OCI-LY1 (cell line): ENCODE measurements around the gene ACTG1.

Experiments used
- H2AFZ ChIP-seq: fragments of 200-600 bp; sonication (generic), shearing (Covaris generic); 2 replicates; pipeline ENCODE4 v1.6.0; 2014; ENCODE audit warnings: antibody characterized with exemption, mild to moderate bottlenecking, low read length
- H3F3A ChIP-seq: fragments of 200-600 bp; sonication (generic), shearing (Covaris generic); 2 replicates; pipeline ENCODE4 v1.6.0; 2014; ENCODE audit warnings: mild to moderate bottlenecking, antibody characterized with exemption, low read length, moderate library complexity; ENCODE audit not compliant: insufficient read depth
- H3K27ac ChIP-seq: fragments of 200-600 bp; sonication (generic); 2 replicates; pipeline ENCODE4 v1.5.1; 2014; ENCODE audit warnings: low read length, mixed run types, mild to moderate bottlenecking, low read depth; ENCODE audit not compliant: poor library complexity, severe bottlenecking
- H3K27me3 ChIP-seq: fragments of 200-600 bp; sonication (generic); 2 replicates; pipeline ENCODE4 v1.6.0; 2014; ENCODE audit warnings: antibody characterized with exemption, mild to moderate bottlenecking, low read length, moderate library complexity; ENCODE audit not compliant: insufficient read depth
- H3K36me3 ChIP-seq: fragments of 200-600 bp; sonication (generic); 2 replicates; pipeline ENCODE4 v1.6.1; 2014; ENCODE audit warnings: mild to moderate bottlenecking, antibody characterized with exemption, low read length, moderate library complexity, mixed read lengths; ENCODE audit not compliant: insufficient read depth
- H3K4me1 ChIP-seq: fragments of 200-600 bp; sonication (generic); 2 replicates; pipeline ENCODE4 v1.5.1; 2014; ENCODE audit warnings: mild to moderate bottlenecking, low read length, moderate library complexity; ENCODE audit not compliant: insufficient read depth, severe bottlenecking
- H3K4me2 ChIP-seq: fragments of 200-600 bp; sonication (generic), shearing (Covaris generic); 2 replicates; pipeline ENCODE4 v1.6.1; 2014; ENCODE audit warnings: low read length
- H3K4me3 ChIP-seq: fragments of 200-600 bp; sonication (generic); 2 replicates; pipeline ENCODE4 v1.5.1; 2014; ENCODE audit warnings: low read length, low read depth, mild to moderate bottlenecking, mixed read lengths; ENCODE audit not compliant: poor library complexity, severe bottlenecking
- H3K79me2 ChIP-seq: fragments of 200-600 bp; shearing (Covaris generic); 2 replicates; pipeline ENCODE4 v1.6.1; 2016; ENCODE audit warnings: mixed run types, low read length, mixed read lengths; ENCODE audit not compliant: insufficient read depth
- H3K9ac ChIP-seq: fragments of 200-600 bp; sonication (generic), shearing (Covaris generic); 2 replicates; pipeline ENCODE4 v1.6.1; 2014; ENCODE audit warnings: mild to moderate bottlenecking, low read length, mixed read lengths
- H3K9me2 ChIP-seq: fragments of 200-600 bp; sonication (generic), shearing (Covaris generic); 2 replicates; pipeline ENCODE4 v1.6.1; 2014; ENCODE audit warnings: low read depth, mild to moderate bottlenecking, low read length, mixed read lengths
- H3K9me3 ChIP-seq: fragments of 200-600 bp; shearing (Covaris generic); 2 replicates; pipeline ENCODE4 v1.6.1; 2014; ENCODE audit warnings: low read length, mixed read lengths
- H4K20me1 ChIP-seq: fragments of 200-600 bp; sonication (generic), shearing (Covaris generic); 2 replicates; pipeline ENCODE4 v1.6.0; 2016; ENCODE audit warnings: mild to moderate bottlenecking, low read length; ENCODE audit not compliant: insufficient read depth
- CTCF ChIP-seq: fragments of 200-600 bp; sonication (generic), shearing (Covaris generic); IDR thresholded peaks from 2 replicates; pipeline ENCODE4 v1.5.1; 2017; ENCODE audit warnings: mild to moderate bottlenecking, antibody characterized with exemption, low read length, moderate library complexity, mixed read lengths
- EZH2 ChIP-seq: fragments of 200-600 bp; sonication (generic), shearing (Covaris generic); IDR thresholded peaks from 2 replicates; pipeline ENCODE4 v1.8.0; 2017; ENCODE audit warnings: borderline replicate concordance, mixed run types, mild to moderate bottlenecking, antibody characterized with exemption, low read length, moderate library complexity, mixed read lengths

The ACTG1 gene

GRCh38 chr17:81539961-81540675 lies 27.5 kb upstream of the ACTG1 start:
- H3K9me3 ChIP-seq = no peaks in the 10 kb centered on the region
- H2AFZ ChIP-seq = no peak overlapping the region
- no peak overlapping the region for H3K4me2 ChIP-seq
- H3K27ac ChIP-seq = no peak overlapping the region
- no peaks in the 10 kb centered on the region for H3K9me2 ChIP-seq
- H3K27me3 ChIP-seq = no peaks in the 10 kb centered on the region
- H3K79me2 ChIP-seq = no peaks in the 10 kb centered on the region
- H3F3A ChIP-seq = no peaks in the 10 kb centered on the region
- H3K36me3 ChIP-seq = peaks cover 32% of the 10 kb centered on the region
- H3K4me1 ChIP-seq = no peaks in the 10 kb centered on the region
- H4K20me1 ChIP-seq = no peaks in the 10 kb centered on the region
- no peak overlapping the region for H3K4me3 ChIP-seq
- H3K9ac ChIP-seq = no peak overlapping the region
- TF ChIP-seq EZH2 (no peak), CTCF (no peak)

GRCh38 chr17:81539571-81539900 lies 26.9 kb upstream of the ACTG1 start:
- no peaks in the 10 kb centered on the region for H3K9me2 ChIP-seq
- H3K36me3 ChIP-seq = peaks cover 30% of the 10 kb centered on the region
- no peak overlapping the region for H3K27ac ChIP-seq
- no peak overlapping the region for H3K4me2 ChIP-seq
- TF ChIP-seq CTCF = no peak
- no peak for TF ChIP-seq EZH2
- no peaks in the 10 kb centered on the region for H3K27me3 ChIP-seq
- no peaks in the 10 kb centered on the region for H3K9me3 ChIP-seq
- no peaks in the 10 kb centered on the region for H3K4me1 ChIP-seq
- no peaks in the 10 kb centered on the region for H3K79me2 ChIP-seq
- no peak overlapping the region for H3K4me3 ChIP-seq
- H3F3A ChIP-seq = no peaks in the 10 kb centered on the region
- H3K9ac ChIP-seq = no peak overlapping the region
- no peak overlapping the region for H2AFZ ChIP-seq
- H4K20me1 ChIP-seq = no peaks in the 10 kb centered on the region

- Histone ChIP-seq H3K27ac (no peak overlapping the region), H3K9ac (no peak overlapping the region), H2AFZ (no peak overlapping the region), H3K27me3 (no peaks in the 10 kb centered on the region), H4K20me1 (no peaks in the 10 kb centered on the region), H3K36me3 (peaks cover 25% of the 10 kb centered on the region), H3F3A (no peaks in the 10 kb centered on the region), H3K9me3 (no peaks in the 10 kb centered on the region), H3K4me1 (no peaks in the 10 kb centered on the region), H3K79me2 (no peaks in the 10 kb centered on the region), H3K4me3 (no peak overlapping the region), H3K4me2 (no peak overlapping the region), H3K9me2 (no peaks in the 10 kb centered on the region)
- TF ChIP-seq CTCF = no peak
- no peak for TF ChIP-seq EZH2
Measured at GRCh38 chr17:81538651-81539570, 26.3 kb upstream of the ACTG1 start.
